CD4-positive, alpha-beta T cell treated with Interleukin-12 subunit alpha and Interleukin-12 subunit beta, for 1 hour (primary cell): ENCODE results near the gene ABCG4.

Source experiments
- DNase-seq: peaks from one replicate; pipeline ENCODE4 v3.0.0-alpha.2; 2020

Gene ABCG4

DNA sequence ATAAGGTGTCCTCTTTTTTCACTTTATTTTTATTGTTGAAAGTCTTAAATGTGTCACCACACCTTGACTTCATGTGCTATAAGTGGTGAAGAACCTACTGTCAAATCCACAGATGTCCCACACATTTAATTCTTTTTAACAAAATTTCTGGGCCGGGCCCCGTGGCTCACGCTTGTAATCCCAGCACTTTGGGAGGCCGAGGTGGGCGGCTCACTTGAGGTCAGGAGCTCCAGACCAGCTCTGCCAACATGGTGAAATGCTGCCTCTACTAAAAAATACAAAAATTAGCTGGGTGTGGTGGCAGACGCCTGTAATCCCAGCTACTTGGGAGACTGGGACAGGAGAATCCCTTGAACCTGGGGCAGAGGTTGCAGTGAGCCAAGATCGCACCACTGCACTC is 60.3 kb downstream of the ABCG4 start:
- no peak for DNase-seq

DNA sequence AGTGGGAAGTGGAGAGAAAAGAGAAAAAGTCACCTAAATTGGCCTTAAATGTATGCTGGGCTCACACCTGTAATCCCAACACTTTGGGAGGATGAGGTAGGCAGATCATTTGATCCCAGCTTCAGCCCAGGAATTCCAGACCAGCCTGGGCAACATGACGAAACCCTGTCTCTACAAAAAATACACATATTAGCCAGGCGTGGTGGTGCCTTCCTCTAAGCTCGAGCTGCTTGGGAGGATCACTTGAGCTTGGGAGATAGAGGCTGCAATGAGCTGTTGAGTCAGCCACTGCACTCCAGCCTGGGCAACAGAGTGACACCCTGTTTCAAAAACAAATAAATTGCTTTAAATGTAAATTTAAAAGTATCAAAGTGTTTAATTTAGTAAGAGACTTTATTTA is 61.2 kb downstream of the ABCG4 start:
- no peak for DNase-seq
